Measurements from ENCODE around the gene KCNH1. TPM values are rescaled to one million over a fixed set of nuclear protein-coding genes. Genes with fewer than 3 reads are reported as not detected.

Gene KCNH1
- polyA plus RNA-seq, 2 donors, result 0.06 to 0.08 TPM

- WGBS, 2 donors, result 56 to 67% methylated on average over 2 of the region's 2 CpGs
- H3K27ac ChIP-seq (ENCODE audit: low read depth in 2 of 2, low read length in 1 of 2), result no peak overlapping the region
- no peaks in the 10 kb centered on the region for H3K36me3 ChIP-seq (ENCODE audit: control insufficient read depth in 2 of 2, insufficient read depth in 2 of 2, low read length in 1 of 2)
- no peak overlapping the region for H3K4me3 ChIP-seq (ENCODE audit: low read depth in 1 of 2, low read length in 2 of 2)
- peaks cover 0 to 9% of the 10 kb centered on the region in 2 donors for H3K4me1 ChIP-seq (ENCODE audit: control insufficient read depth in 2 of 2, insufficient read depth in 2 of 2, low read length in 1 of 2)
- H3K27me3 ChIP-seq (ENCODE audit: control insufficient read depth in 1 of 2, insufficient read depth in 2 of 2, low read length in 2 of 2), result no peaks in the 10 kb centered on the region
- H3K9me3 ChIP-seq (ENCODE audit: control insufficient read depth in 2 of 2, insufficient read depth in 1 of 2, low read depth in 1 of 2, low read length in 1 of 2), result no peaks in the 10 kb centered on the region
Observed at GRCh38 chr1:210751911-210752310, 382.0 kb downstream of the KCNH1 start.

GRCh38 chr1:210750468-210750867 lies 383.5 kb downstream of the KCNH1 start:
- H3K36me3 ChIP-seq (ENCODE audit: control insufficient read depth in 2 of 2, insufficient read depth in 2 of 2, low read length in 1 of 2), result no peaks in the 10 kb centered on the region
- H3K4me3 ChIP-seq (ENCODE audit: low read depth in 1 of 2, low read length in 2 of 2), result no peak overlapping the region
- H3K27ac ChIP-seq (ENCODE audit: low read depth in 2 of 2, low read length in 1 of 2), result no peak overlapping the region
- 49 to 71% methylated on average over 1 of the region's 1 CpG for WGBS, 2 donors
- no peaks in the 10 kb centered on the region for H3K9me3 ChIP-seq (ENCODE audit: control insufficient read depth in 2 of 2, insufficient read depth in 1 of 2, low read depth in 1 of 2, low read length in 1 of 2)
- peaks cover 0 to 9% of the 10 kb centered on the region in 2 donors for H3K4me1 ChIP-seq (ENCODE audit: control insufficient read depth in 2 of 2, insufficient read depth in 2 of 2, low read length in 1 of 2)
- H3K27me3 ChIP-seq (ENCODE audit: control insufficient read depth in 1 of 2, insufficient read depth in 2 of 2, low read length in 2 of 2), result no peaks in the 10 kb centered on the region

GRCh38 chr1:210748796-210749195 lies 385.2 kb downstream of the KCNH1 start:
- no peak overlapping the region for H3K27ac ChIP-seq (ENCODE audit: low read depth in 2 of 2, low read length in 1 of 2)
- H3K4me1 ChIP-seq (ENCODE audit: control insufficient read depth in 2 of 2, insufficient read depth in 2 of 2, low read length in 1 of 2), result peaks cover 0 to 5% of the 10 kb centered on the region in 2 donors
- no peaks in the 10 kb centered on the region for H3K36me3 ChIP-seq (ENCODE audit: control insufficient read depth in 2 of 2, insufficient read depth in 2 of 2, low read length in 1 of 2)
- no peaks in the 10 kb centered on the region for H3K27me3 ChIP-seq (ENCODE audit: control insufficient read depth in 1 of 2, insufficient read depth in 2 of 2, low read length in 2 of 2)
- no peak overlapping the region for H3K4me3 ChIP-seq (ENCODE audit: low read depth in 1 of 2, low read length in 2 of 2)
- H3K9me3 ChIP-seq (ENCODE audit: control insufficient read depth in 2 of 2, insufficient read depth in 1 of 2, low read depth in 1 of 2, low read length in 1 of 2), result no peaks in the 10 kb centered on the region
- 79 to 83% methylated on average over 3 of the region's 3 CpGs for WGBS, 2 donors

GRCh38 chr1:210747890-210748289 lies 386.1 kb downstream of the KCNH1 start:
- H3K27me3 ChIP-seq (ENCODE audit: control insufficient read depth in 1 of 2, insufficient read depth in 2 of 2, low read length in 2 of 2), result no peaks in the 10 kb centered on the region
- no peaks in the 10 kb centered on the region for H3K36me3 ChIP-seq (ENCODE audit: control insufficient read depth in 2 of 2, insufficient read depth in 2 of 2, low read length in 1 of 2)
- no peak overlapping the region for H3K4me3 ChIP-seq (ENCODE audit: low read depth in 1 of 2, low read length in 2 of 2)
- peaks cover 0 to 5% of the 10 kb centered on the region in 2 donors for H3K4me1 ChIP-seq (ENCODE audit: control insufficient read depth in 2 of 2, insufficient read depth in 2 of 2, low read length in 1 of 2)
- 52 to 61% methylated on average over 6 of the region's 6 CpGs for WGBS, 2 donors
- H3K27ac ChIP-seq (ENCODE audit: low read depth in 2 of 2, low read length in 1 of 2), result no peak overlapping the region
- no peaks in the 10 kb centered on the region for H3K9me3 ChIP-seq (ENCODE audit: control insufficient read depth in 2 of 2, insufficient read depth in 1 of 2, low read depth in 1 of 2, low read length in 1 of 2)

GRCh38 chr1:210747112-210747511 lies 386.8 kb downstream of the KCNH1 start:
- Histone ChIP-seq H3K27me3 (ENCODE audit: control insufficient read depth in 1 of 2, insufficient read depth in 2 of 2, low read length in 2 of 2) (no peaks in the 10 kb centered on the region), H3K27ac (ENCODE audit: low read depth in 2 of 2, low read length in 1 of 2) (no peak overlapping the region), H3K9me3 (ENCODE audit: control insufficient read depth in 2 of 2, insufficient read depth in 1 of 2, low read depth in 1 of 2, low read length in 1 of 2) (no peaks in the 10 kb centered on the region), H3K36me3 (ENCODE audit: control insufficient read depth in 2 of 2, insufficient read depth in 2 of 2, low read length in 1 of 2) (no peaks in the 10 kb centered on the region), H3K4me3 (ENCODE audit: low read depth in 1 of 2, low read length in 2 of 2) (no peak overlapping the region), H3K4me1 (ENCODE audit: control insufficient read depth in 2 of 2, insufficient read depth in 2 of 2, low read length in 1 of 2) (peaks cover 0 to 5% of the 10 kb centered on the region in 2 donors)
- WGBS, 2 donors, result 72 to 84% methylated on average over 3 of the region's 3 CpGs

- Histone ChIP-seq H3K4me1 (ENCODE audit: control insufficient read depth in 2 of 2, insufficient read depth in 2 of 2, low read length in 1 of 2) (peaks cover 0 to 3% of the 10 kb centered on the region in 2 donors), H3K4me3 (ENCODE audit: low read depth in 1 of 2, low read length in 2 of 2) (no peak overlapping the region), H3K27ac (ENCODE audit: low read depth in 2 of 2, low read length in 1 of 2) (no peak overlapping the region), H3K27me3 (ENCODE audit: control insufficient read depth in 1 of 2, insufficient read depth in 2 of 2, low read length in 2 of 2) (no peaks in the 10 kb centered on the region), H3K9me3 (ENCODE audit: control insufficient read depth in 2 of 2, insufficient read depth in 1 of 2, low read depth in 1 of 2, low read length in 1 of 2) (no peaks in the 10 kb centered on the region), H3K36me3 (ENCODE audit: control insufficient read depth in 2 of 2, insufficient read depth in 2 of 2, low read length in 1 of 2) (no peaks in the 10 kb centered on the region)
- 62 to 81% methylated on average over 3 of the region's 3 CpGs for WGBS, 2 donors
Observed at GRCh38 chr1:210746024-210746731, 387.8 kb downstream of the KCNH1 start.

- Histone ChIP-seq H3K27ac (ENCODE audit: low read depth in 2 of 2, low read length in 1 of 2) (no peak overlapping the region), H3K4me1 (ENCODE audit: control insufficient read depth in 2 of 2, insufficient read depth in 2 of 2, low read length in 1 of 2) (peaks cover 0 to 2% of the 10 kb centered on the region in 2 donors), H3K27me3 (ENCODE audit: control insufficient read depth in 1 of 2, insufficient read depth in 2 of 2, low read length in 2 of 2) (no peaks in the 10 kb centered on the region), H3K4me3 (ENCODE audit: low read depth in 1 of 2, low read length in 2 of 2) (no peak overlapping the region), H3K9me3 (ENCODE audit: control insufficient read depth in 2 of 2, insufficient read depth in 1 of 2, low read depth in 1 of 2, low read length in 1 of 2) (no peaks in the 10 kb centered on the region), H3K36me3 (ENCODE audit: control insufficient read depth in 2 of 2, insufficient read depth in 2 of 2, low read length in 1 of 2) (no peaks in the 10 kb centered on the region)
- 64 to 80% methylated on average over 3 of the region's 3 CpGs for WGBS, 2 donors
Observed at GRCh38 chr1:210743038-210743437, 390.9 kb downstream of the KCNH1 start.

- H3K4me3 ChIP-seq (ENCODE audit: low read depth in 1 of 2, low read length in 2 of 2), result no peak overlapping the region
- WGBS, 2 donors, result 75 to 81% methylated on average over 5 of the region's 5 CpGs
- H3K27me3 ChIP-seq (ENCODE audit: control insufficient read depth in 1 of 2, insufficient read depth in 2 of 2, low read length in 2 of 2), result no peaks in the 10 kb centered on the region
- no peaks in the 10 kb centered on the region for H3K4me1 ChIP-seq (ENCODE audit: control insufficient read depth in 2 of 2, insufficient read depth in 2 of 2, low read length in 1 of 2)
- H3K27ac ChIP-seq (ENCODE audit: low read depth in 2 of 2, low read length in 1 of 2), result no peak overlapping the region
- H3K9me3 ChIP-seq (ENCODE audit: control insufficient read depth in 2 of 2, insufficient read depth in 1 of 2, low read depth in 1 of 2, low read length in 1 of 2), result no peaks in the 10 kb centered on the region
- no peaks in the 10 kb centered on the region for H3K36me3 ChIP-seq (ENCODE audit: control insufficient read depth in 2 of 2, insufficient read depth in 2 of 2, low read length in 1 of 2)
Observed at GRCh38 chr1:210741564-210741963, 392.4 kb downstream of the KCNH1 start.

- WGBS, 2 donors, result 63 to 73% methylated on average over 1 of the region's 1 CpG
- Histone ChIP-seq H3K4me3 (ENCODE audit: low read depth in 1 of 2, low read length in 2 of 2) (no peak overlapping the region), H3K4me1 (ENCODE audit: control insufficient read depth in 2 of 2, insufficient read depth in 2 of 2, low read length in 1 of 2) (no peaks in the 10 kb centered on the region), H3K36me3 (ENCODE audit: control insufficient read depth in 2 of 2, insufficient read depth in 2 of 2, low read length in 1 of 2) (no peaks in the 10 kb centered on the region), H3K9me3 (ENCODE audit: control insufficient read depth in 2 of 2, insufficient read depth in 1 of 2, low read depth in 1 of 2, low read length in 1 of 2) (no peaks in the 10 kb centered on the region), H3K27ac (ENCODE audit: low read depth in 2 of 2, low read length in 1 of 2) (no peak overlapping the region), H3K27me3 (ENCODE audit: control insufficient read depth in 1 of 2, insufficient read depth in 2 of 2, low read length in 2 of 2) (no peaks in the 10 kb centered on the region)
Observed at GRCh38 chr1:210739627-210740026, 394.3 kb downstream of the KCNH1 start.

GRCh38 chr1:210738256-210738655 lies 395.7 kb downstream of the KCNH1 start:
- Histone ChIP-seq H3K9me3 (ENCODE audit: control insufficient read depth in 2 of 2, insufficient read depth in 1 of 2, low read depth in 1 of 2, low read length in 1 of 2) (no peaks in the 10 kb centered on the region), H3K27me3 (ENCODE audit: control insufficient read depth in 1 of 2, insufficient read depth in 2 of 2, low read length in 2 of 2) (no peaks in the 10 kb centered on the region)
- WGBS, 2 donors, result 80 to 86% methylated on average over 5 of the region's 5 CpGs

More at GRCh38 chr1:210738256-210738655, 395.7 kb downstream of the KCNH1 start:
- no peaks in the 10 kb centered on the region for H3K4me1 ChIP-seq (ENCODE audit: control insufficient read depth in 2 of 2, insufficient read depth in 2 of 2, low read length in 1 of 2)
- H3K4me3 ChIP-seq (ENCODE audit: low read depth in 1 of 2, low read length in 2 of 2), result no peak overlapping the region
- no peaks in the 10 kb centered on the region for H3K36me3 ChIP-seq (ENCODE audit: control insufficient read depth in 2 of 2, insufficient read depth in 2 of 2, low read length in 1 of 2)
- no peak overlapping the region for H3K27ac ChIP-seq (ENCODE audit: low read depth in 2 of 2, low read length in 1 of 2)
